22Rv1 (cell line): ENCODE measurements around the gene ITGAV.

Source experiments
- CTCF ChIP-seq: fragments of 450-650 bp; IDR thresholded peaks from 2 replicates; pipeline ENCODE4 v1.5.1; 2017; ENCODE audit warnings: mild to moderate bottlenecking
- ZFX ChIP-seq: fragments of 450-650 bp; IDR thresholded peaks from 2 replicates; pipeline ENCODE4 v1.6.1; 2017; ENCODE audit warnings: antibody characterized with exemption, borderline replicate concordance

GRCh38 chr2:186634701-186635100, 44.8 kb downstream of the ITGAV start:
- TF ChIP-seq CTCF (no peak), ZFX (no peak)
